ENCODE data around the gene QKI.
A peak's percentile ranks its signal among the peaks of the same experiment; 100 is the strongest.
"Not testable (repeated sequence)": the region's sequence is repeated elsewhere in the genome, so short reads cannot be mapped to it uniquely, and the experiment has no call there.

The QKI gene

GRCh38 chr6:163383396-163383795 lies 31.1 kb upstream of the QKI start:
- POLR2A ChIA-PET; H3K9me3 ChIP-seq (ENCODE audit: control insufficient read depth, insufficient read depth, low read depth, low read length); H3K4me3 ChIP-seq (ENCODE audit: low read depth, low read length); H3K4me1 ChIP-seq (ENCODE audit: control insufficient read depth, insufficient read depth, low read length); H3K36me3 ChIP-seq (ENCODE audit: control insufficient read depth in 2 of 2, insufficient read depth in 1 of 2, low read length in 2 of 2); H3K27ac ChIP-seq (ENCODE audit: extremely low read depth, low read depth, low read length); CTCF ChIA-PET: not testable (repeated sequence)
- TF ChIP-seq SETDB1 (IDR thresholded peaks at IDR 0.05; ENCODE audit: insufficient read length, low read length), result peak; percentile 77

DNA sequence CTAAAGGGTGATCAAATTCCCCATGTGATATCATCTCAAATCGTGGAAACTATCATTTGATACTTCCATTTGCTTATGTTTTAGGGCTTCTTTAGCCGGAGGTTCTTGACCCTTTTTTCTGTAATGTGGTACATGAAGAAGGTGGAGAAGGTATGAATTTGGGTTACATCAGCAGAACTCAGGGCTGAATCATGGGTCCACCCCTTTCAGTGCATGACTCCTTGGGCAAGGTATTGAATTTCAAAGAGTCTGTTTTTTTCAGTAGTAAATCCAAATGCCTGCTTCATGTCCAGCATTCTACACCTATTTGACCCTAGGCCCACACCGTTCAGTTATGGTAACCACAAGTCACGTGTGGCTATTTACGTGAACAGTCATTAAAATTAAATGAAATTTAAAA lies 30.6 kb upstream of the QKI start:
- H3K4me1 ChIP-seq (ENCODE audit: control insufficient read depth, insufficient read depth, low read length), result no peaks in the 10 kb centered on the region
- POLR2A ChIA-PET, result no interaction called here
- no peak for TF ChIP-seq PBX3 (CRISPR knock-in tag; IDR thresholded peaks at IDR 0.05)
- no peak for TF ChIP-seq ZNF701 (tag by site-specific recombination; IDR thresholded peaks at IDR 0.05)
- TF ChIP-seq, protein P1, sequence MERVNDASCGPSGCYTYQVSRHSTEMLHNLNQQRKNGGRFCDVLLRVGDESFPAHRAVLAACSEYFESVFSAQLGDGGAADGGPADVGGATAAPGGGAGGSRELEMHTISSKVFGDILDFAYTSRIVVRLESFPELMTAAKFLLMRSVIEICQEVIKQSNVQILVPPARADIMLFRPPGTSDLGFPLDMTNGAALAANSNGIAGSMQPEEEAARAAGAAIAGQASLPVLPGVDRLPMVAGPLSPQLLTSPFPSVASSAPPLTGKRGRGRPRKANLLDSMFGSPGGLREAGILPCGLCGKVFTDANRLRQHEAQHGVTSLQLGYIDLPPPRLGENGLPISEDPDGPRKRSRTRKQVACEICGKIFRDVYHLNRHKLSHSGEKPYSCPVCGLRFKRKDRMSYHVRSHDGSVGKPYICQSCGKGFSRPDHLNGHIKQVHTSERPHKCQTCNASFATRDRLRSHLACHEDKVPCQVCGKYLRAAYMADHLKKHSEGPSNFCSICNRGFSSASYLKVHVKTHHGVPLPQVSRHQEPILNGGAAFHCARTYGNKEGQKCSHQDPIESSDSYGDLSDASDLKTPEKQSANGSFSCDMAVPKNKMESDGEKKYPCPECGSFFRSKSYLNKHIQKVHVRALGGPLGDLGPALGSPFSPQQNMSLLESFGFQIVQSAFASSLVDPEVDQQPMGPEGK (tag by site-specific recombination; IDR thresholded peaks at IDR 0.05), result no peak
- no peak for TF ChIP-seq ZNF473 (tag by site-specific recombination; IDR thresholded peaks at IDR 0.05)
- no peak for TF ChIP-seq ZNF239 (tag by site-specific recombination; IDR thresholded peaks at IDR 0.05)
- TF ChIP-seq, protein P2, sequence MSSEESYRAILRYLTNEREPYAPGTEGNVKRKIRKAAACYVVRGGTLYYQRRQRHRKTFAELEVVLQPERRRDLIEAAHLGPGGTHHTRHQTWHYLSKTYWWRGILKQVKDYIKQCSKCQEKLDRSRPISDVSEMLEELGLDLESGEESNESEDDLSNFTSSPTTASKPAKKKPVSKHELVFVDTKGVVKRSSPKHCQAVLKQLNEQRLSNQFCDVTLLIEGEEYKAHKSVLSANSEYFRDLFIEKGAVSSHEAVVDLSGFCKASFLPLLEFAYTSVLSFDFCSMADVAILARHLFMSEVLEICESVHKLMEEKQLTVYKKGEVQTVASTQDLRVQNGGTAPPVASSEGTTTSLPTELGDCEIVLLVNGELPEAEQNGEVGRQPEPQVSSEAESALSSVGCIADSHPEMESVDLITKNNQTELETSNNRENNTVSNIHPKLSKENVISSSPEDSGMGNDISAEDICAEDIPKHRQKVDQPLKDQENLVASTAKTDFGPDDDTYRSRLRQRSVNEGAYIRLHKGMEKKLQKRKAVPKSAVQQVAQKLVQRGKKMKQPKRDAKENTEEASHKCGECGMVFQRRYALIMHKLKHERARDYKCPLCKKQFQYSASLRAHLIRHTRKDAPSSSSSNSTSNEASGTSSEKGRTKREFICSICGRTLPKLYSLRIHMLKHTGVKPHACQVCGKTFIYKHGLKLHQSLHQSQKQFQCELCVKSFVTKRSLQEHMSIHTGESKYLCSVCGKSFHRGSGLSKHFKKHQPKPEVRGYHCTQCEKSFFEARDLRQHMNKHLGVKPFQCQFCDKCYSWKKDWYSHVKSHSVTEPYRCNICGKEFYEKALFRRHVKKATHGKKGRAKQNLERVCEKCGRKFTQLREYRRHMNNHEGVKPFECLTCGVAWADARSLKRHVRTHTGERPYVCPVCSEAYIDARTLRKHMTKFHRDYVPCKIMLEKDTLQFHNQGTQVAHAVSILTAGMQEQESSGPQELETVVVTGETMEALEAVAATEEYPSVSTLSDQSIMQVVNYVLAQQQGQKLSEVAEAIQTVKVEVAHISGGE (tag by site-specific recombination; conservative IDR thresholded peaks at IDR 0.05; ENCODE audit: low read depth), result no peak
- TF ChIP-seq ZNF521 (tag by site-specific recombination; IDR thresholded peaks at IDR 0.05), result no peak
- TF ChIP-seq ZNF560 (tag by site-specific recombination; IDR thresholded peaks at IDR 0.05; ENCODE audit: borderline replicate concordance), result no peak
- no peak for TF ChIP-seq ZNF837 (tag by site-specific recombination; IDR thresholded peaks at IDR 0.05)
- TF ChIP-seq ZNF670 (tag by site-specific recombination; IDR thresholded peaks at IDR 0.05; ENCODE audit: low read depth), result no peak
- no peak for TF ChIP-seq ATF2 (tag by site-specific recombination; IDR thresholded peaks at IDR 0.05; ENCODE audit: low read depth)
- TF ChIP-seq, protein P3, sequence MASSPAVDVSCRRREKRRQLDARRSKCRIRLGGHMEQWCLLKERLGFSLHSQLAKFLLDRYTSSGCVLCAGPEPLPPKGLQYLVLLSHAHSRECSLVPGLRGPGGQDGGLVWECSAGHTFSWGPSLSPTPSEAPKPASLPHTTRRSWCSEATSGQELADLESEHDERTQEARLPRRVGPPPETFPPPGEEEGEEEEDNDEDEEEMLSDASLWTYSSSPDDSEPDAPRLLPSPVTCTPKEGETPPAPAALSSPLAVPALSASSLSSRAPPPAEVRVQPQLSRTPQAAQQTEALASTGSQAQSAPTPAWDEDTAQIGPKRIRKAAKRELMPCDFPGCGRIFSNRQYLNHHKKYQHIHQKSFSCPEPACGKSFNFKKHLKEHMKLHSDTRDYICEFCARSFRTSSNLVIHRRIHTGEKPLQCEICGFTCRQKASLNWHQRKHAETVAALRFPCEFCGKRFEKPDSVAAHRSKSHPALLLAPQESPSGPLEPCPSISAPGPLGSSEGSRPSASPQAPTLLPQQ (tag by site-specific recombination; IDR thresholded peaks at IDR 0.05), result no peak
- TF ChIP-seq ZNF266 (tag by site-specific recombination; IDR thresholded peaks at IDR 0.05; ENCODE audit: low read depth), result no peak
- TF ChIP-seq ZNF394 (tag by site-specific recombination; IDR thresholded peaks at IDR 0.05; ENCODE audit: borderline replicate concordance), result no peak
- no peak for TF ChIP-seq ZNF664 (tag by site-specific recombination; IDR thresholded peaks at IDR 0.05)
- TF ChIP-seq ZNF843 (tag by site-specific recombination; IDR thresholded peaks at IDR 0.05), result no peak
- TF ChIP-seq SP7 (tag by site-specific recombination; IDR thresholded peaks at IDR 0.05), result no peak
- no peak for TF ChIP-seq PRDM1 (tag by site-specific recombination; IDR thresholded peaks at IDR 0.05)
- TF ChIP-seq SCRT1 (tag by site-specific recombination; IDR thresholded peaks at IDR 0.05; ENCODE audit: borderline replicate concordance), result no peak
- CTCF ChIA-PET, result no interaction called here
- no peaks in the 10 kb centered on the region for H3K36me3 ChIP-seq (ENCODE audit: control insufficient read depth in 2 of 2, insufficient read depth in 1 of 2, low read length in 2 of 2)
- H3K27ac ChIP-seq (ENCODE audit: extremely low read depth, low read depth, low read length), result no peak overlapping the region
- H3K9me3 ChIP-seq (ENCODE audit: control insufficient read depth, insufficient read depth, low read depth, low read length), result no peaks in the 10 kb centered on the region
- H3K4me3 ChIP-seq (ENCODE audit: low read depth, low read length), result no peak overlapping the region

All from HEK293 (cell line).